SK-N-DZ (cell line): ENCODE data around the gene PTPN7.
"Not testable (repeated sequence)": the region's sequence is repeated elsewhere in the genome, so short reads cannot be mapped to it uniquely, and the experiment has no call there.

Experiments used
- DNase-seq: peaks from one replicate; pipeline ENCODE4 v3.0.0-alpha.2; 2015; ENCODE audit warnings: low spot score

PTPN7 gene

GRCh38 chr1:202167054-202167453 lies 6.7 kb upstream of the PTPN7 start:
- not testable (repeated sequence) for DNase-seq

- DNase-seq, result no peak
Observed at GRCh38 chr1:202165942-202166843, 5.8 kb upstream of the PTPN7 start.

GRCh38 chr1:202165267-202165941 lies 5.0 kb upstream of the PTPN7 start:
- peak; percentile 87 for DNase-seq

- DNase-seq, result no peak
Observed at GRCh38 chr1:202164271-202165037, 4.1 kb upstream of the PTPN7 start.

GRCh38 chr1:202163281-202164270 lies 3.2 kb upstream of the PTPN7 start:
- no peak for DNase-seq

GRCh38 chr1:202162418-202163280 lies 2.2 kb upstream of the PTPN7 start:
- no peak for DNase-seq

GRCh38 chr1:202162047-202162417 lies 1.6 kb upstream of the PTPN7 start:
- DNase-seq, result no peak

- DNase-seq, result no peak
Observed at GRCh38 chr1:202161151-202162046, 997 bp upstream of the PTPN7 start.

GRCh38 chr1:202159534-202160371 lies 649 bp downstream of the PTPN7 start:
- DNase-seq, result no peak

GRCh38 chr1:202158810-202159533 lies 1.4 kb downstream of the PTPN7 start:
- no peak for DNase-seq

GRCh38 chr1:202157945-202158344 lies 2.5 kb downstream of the PTPN7 start:
- DNase-seq, result no peak

- DNase-seq, result no peak
Observed at GRCh38 chr1:202156590-202156989, 3.8 kb downstream of the PTPN7 start.

GRCh38 chr1:202155478-202156021 lies 4.9 kb downstream of the PTPN7 start:
- no peak for DNase-seq

GRCh38 chr1:202154766-202155477 lies 5.5 kb downstream of the PTPN7 start:
- peak; percentile 62 for DNase-seq

GRCh38 chr1:202154148-202154765 lies 6.1 kb downstream of the PTPN7 start:
- no peak for DNase-seq

GRCh38 chr1:202153284-202153683 lies 7.1 kb downstream of the PTPN7 start:
- no peak for DNase-seq
